8988T (cell line): ENCODE data around the gene DSTN.
A peak's percentile ranks its signal among the peaks of the same experiment; 100 is the strongest.

Experiments
- DNase-seq: peaks from one replicate; pipeline ENCODE4 v3.0.0; 2011

Gene DSTN

GRCh38 chr20:17555106-17555505 is 14.8 kb upstream of the DSTN start:
- no peak for DNase-seq

DNA sequence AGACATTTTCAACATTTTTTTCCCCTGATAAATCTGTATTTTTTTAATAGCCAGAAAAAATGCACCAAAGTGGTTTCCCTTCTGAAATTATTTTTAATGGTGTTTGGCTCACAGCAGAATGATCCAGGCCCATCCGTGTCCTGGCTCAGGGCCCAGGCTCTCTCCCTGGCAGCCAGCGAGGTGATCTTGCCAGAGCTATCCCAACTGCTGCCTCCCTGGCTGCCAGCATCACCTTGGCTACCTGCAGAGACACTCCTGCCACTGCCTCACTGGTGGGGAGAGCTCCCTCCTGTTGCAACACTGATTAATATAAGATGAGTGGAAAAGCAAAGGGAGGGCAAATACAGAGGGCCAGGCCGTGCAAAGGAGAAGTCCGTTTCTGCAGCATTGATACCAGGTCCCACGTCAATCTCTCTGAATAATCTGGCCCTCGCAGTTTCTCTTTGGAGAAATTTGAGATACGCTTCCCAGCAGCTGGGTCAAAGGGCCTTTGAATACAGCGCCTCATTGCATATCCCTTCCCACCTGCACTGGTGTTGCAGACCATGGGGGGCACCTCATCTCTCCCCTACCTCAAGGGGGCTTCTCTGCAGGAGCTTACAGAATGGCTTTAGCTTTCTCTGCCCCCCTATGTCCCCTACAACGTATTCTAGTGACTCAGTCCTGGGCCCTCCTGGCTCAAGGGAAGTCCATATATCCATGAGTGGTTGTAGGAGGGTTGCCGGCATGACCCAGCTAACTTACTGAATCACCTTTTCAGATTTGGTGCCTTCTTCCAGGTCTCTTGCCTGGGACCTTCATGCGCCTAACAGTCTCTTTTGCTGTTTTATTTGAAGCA is 12.8 kb upstream of the DSTN start:
- DNase-seq = no peak

GRCh38 chr20:17557675-17558006 is 12.2 kb upstream of the DSTN start:
- DNase-seq = no peak

GRCh38 chr20:17558154-17558940 is 11.5 kb upstream of the DSTN start:
- no peak for DNase-seq

- no peak for DNase-seq
Measured at GRCh38 chr20:17558941-17559304, 11.0 kb upstream of the DSTN start.

- no peak for DNase-seq
Measured at GRCh38 chr20:17559338-17559737, 10.5 kb upstream of the DSTN start.

DNA sequence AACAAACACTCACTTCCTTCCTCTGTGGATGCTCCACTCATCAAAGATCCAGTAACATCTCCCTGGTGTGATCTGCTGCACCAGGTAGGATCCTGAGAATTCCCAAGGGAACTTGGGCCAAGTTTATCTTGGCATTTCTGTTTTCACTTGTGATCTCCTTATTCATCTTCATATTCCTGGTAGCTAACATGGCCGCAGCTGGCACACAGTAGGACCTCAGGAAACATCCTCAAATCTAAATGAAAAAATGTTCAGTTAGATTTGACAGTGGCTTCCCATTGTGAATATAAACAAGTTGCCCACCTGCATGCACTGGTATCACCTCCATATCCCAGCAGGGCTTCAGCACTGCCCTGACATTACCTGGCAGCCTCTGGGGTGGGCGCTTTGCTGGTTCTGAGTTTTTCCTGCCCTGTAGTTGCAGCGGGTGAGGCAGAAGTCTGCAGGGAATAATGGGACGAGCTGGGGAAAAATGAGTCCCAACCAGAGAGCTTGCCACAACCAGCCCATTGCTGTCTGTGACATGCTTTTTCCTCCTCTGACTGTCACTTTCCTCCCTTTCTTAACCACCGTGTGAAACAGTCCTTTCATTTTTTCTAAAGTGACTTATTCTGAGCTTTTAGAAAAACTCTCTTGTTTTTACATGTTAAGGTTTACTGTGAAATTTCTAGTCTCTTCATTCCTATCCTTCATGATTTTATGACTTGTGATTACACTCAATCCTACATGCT is 9.4 kb upstream of the DSTN start:
- DNase-seq = no peak

DNA sequence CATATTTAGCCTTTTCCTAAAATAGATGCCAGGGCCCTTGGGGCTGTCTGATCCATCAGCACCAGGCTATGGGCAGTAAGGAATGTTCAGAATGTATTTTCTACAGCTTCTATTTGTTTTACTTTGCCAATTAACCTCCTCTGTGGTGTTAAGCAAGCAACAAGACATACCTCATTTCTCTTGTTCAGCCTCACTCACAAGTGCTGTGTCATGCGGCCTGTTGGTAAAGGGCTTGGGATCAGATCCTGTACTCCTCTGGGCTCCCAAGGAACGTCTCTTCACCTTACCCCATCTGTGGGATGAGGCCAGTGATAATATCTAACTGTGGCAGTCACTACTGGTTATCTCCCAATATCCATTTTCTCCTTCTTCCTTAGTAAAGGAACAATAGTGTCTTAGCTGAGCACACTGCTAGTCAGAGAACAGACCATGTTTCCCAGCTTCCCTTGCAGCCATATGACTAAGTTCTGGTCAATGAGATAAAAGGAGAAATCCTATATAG is 7.0 kb upstream of the DSTN start:
- DNase-seq = no peak

- no peak for DNase-seq
Measured at GRCh38 chr20:17565169-17565845, 4.6 kb upstream of the DSTN start.

DNA sequence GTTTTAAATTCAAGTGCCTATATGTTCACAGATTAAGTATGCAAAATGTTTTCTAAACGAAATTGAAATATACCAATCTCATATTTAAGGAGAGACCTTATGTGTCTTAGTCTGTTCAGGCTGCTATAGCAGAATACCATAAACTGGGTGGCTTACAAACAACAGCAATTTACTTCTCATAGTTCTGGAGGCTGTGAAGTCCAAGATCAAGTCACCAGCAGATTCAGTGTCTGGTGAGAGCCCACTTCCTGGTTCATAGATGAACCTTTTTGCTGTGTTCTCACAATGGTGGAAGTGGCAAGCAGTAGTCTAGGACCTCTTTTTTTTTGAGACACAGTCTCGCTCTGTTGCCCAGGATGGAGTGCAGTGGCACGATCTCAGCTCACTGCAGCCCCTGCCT is 3.5 kb upstream of the DSTN start:
- no peak for DNase-seq

- DNase-seq = no peak
Measured at GRCh38 chr20:17568045-17568788, 1.7 kb upstream of the DSTN start.

DNA sequence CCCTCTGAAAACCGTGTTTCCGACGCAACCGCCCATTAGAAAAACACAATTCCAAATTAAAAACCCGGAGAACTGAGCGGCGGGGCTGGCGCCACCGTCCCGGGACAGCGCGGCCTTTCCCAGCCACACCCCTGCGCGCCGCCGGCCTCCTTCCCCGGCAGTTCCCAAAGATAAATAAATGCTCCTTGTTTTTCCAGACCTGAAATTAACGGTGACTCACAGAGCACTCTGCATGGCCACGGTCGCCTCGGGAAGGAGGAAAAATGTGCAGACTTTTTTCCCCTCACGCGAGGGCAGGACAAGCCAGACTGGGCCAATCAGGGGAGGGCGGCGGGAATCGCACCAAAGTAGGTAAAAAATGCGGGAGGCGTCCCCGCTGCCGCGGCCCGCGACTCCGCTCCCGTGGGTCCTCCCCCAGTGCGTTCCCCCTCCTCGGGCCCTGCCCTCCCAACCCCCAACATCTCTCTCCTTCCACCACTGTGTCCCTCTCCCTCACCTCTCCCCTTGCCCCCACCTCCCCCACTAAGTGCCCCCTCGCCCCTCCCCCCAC is 828 bp upstream of the DSTN start:
- peak; percentile 54 for DNase-seq

- no peak for DNase-seq
Measured at GRCh38 chr20:17570347-17571152, 675 bp downstream of the DSTN start.

- DNase-seq = no peak
Measured at GRCh38 chr20:17571153-17571527, 1.3 kb downstream of the DSTN start.

DNA sequence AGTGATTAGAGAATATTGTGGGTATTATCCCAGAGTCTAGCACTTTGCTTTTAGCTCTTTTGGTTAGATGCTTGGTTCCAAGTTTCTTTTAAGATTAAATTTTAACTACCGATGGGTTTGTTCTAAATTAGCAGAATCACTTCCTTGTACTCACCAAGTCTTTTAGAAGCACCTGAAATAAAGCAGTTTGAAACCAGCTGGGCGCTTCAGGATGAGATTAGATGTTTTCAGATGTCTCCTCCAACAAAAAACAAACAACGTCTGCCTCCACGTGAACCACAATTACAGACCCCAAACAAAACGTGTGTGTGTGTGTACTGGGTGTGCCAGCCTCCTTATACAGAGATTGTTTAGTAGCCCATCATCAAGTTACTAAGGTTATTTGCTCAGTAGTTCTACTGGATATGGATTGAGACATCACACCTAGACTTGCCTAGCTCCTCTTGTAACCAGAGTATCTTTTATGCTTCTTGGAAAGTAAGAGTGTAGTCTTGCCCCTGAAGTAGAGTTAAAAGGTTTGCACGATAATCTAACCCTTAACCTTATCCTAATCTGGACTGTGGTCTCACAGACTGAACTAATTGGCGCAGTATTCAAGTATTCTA is 2.3 kb downstream of the DSTN start:
- DNase-seq = no peak

- DNase-seq = no peak
Measured at GRCh38 chr20:17573463-17573862, 3.6 kb downstream of the DSTN start.

DNA sequence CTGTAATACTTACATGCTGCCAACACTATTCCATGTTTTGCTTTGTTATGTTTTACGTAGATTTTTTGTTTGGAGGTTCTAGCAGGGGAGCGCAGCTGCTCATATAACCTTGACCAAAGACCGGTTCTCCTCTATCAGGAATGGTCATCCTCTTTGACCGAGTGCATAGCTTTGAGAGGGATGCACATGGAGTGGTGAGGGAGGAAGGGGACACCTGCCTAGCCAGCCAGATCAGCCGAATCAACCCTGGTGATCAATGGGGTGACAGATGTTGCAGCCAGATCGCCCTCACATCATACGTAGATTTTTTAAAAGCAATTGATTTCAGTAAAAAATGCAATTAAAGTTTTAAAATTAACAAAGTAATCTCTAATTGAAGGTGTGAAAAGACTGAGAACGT is 6.3 kb downstream of the DSTN start:
- no peak for DNase-seq

DNA sequence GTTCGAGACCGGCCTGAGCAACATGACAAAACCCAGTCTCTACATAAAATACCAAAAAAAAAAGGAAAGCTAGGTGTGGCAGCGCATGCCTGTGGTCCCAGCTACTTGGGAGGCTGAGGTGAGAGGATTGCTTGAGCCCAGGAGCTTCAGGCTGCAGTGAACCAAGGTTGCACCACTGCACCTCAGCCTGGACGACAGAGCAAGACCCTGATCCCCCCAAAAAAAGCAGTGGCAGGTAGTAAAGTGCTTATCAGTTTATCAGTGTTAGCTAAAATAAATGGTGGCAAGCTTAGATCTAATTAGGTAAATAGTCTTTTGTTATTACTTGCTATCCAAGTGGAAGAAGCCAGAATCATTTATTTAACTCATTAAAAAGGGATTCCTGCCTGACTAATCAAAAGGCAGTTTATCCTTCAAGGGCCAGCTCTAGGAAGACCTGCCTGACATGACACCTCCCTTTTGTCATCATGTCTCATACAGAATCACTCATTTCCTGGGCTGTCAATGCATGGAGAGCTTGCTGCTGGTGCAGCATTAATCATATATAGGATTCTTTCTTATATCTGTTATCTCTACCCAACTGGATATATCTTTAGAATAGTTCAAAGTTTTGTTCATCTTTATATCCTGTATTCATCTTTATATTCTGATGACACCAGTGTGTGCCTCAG is 9.6 kb downstream of the DSTN start:
- DNase-seq = no peak

DNA sequence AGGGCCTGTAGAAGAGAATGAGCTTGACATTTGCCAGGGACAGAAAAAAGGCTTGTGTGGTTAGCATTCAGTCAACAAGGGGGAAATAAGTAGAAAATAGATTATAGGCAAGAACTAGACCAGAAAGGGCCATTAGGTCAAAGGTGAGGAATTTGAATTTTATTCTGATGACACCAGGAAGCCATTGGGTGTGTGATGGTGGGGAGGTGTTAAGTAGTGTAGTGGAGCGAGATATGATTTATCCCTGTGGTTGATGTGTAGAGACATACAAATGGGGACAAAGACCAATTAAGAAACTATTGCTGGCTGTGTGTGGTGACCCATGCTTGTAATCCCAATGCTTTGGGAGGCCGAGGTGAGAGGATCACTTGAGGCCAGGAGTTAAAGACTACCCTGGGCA is 11.0 kb downstream of the DSTN start:
- DNase-seq = no peak

DNA sequence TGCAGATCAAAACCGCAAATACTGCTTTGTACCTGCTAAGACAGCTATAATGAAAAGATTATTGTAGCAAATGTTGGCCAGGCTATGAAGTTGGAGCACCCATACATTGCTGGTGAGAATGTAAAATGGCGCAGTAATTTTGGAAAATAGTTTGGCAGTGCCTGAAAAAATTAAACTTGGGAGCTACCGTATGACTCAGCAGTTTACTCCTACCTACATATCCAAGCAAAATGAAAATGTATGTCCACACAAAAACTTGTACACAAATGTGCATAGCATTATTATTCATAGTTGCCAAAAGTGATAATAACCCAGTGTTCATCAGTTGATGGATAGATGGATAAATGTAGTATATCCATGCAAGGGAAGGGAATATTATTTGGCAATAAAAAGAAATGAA is 13.3 kb downstream of the DSTN start:
- DNase-seq = no peak
